ENCODE data around the gene GNG14.
"Not testable (repeated sequence)": the region's sequence is repeated elsewhere in the genome, so short reads cannot be mapped to it uniquely, and the experiment has no call there.

The GNG14 gene

DNA sequence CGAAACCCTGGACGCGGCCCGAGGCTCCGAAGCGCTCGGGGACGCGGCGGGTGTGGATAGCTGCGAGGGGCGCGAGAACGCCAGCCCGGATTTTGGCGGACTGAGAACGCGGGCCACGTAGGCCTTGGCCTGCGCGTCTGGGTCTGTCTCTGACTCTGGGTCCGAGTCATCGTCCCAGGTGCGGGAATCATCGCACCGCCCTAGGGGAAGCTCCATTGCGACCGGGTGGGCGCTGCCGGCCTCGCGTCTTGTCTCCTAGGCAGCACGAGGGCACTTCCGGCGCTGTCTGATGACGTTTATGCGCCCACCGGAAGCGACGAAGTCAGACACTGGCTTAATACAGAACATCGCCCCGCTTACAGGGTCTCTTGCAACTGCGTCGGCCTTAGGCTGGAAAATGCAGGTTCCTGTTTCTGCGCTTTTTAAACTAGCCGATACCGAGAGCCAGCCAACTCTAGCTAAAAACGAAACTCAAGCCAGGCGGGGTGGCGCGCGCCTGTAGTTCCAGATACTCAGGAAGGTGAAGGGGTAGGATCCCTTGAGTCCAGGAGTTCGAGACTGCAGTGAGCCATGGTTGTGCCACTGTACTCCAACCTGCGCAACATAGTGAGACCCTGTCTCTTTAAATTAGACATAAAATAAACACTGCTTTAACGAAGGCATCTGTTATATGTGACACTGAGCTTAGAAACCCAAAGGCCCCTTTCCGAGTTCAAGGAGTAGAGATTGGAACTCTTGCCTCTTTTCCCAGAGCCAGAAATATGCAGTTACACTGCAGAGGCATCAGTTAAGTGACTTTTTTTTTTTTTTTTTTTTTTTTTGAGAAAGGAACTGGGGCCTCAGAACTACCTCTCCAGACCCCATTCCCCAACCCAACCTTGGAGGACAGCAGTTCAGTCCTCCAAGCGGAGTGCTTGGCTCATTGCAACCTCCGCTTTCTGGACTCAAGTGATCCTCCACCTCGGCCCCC is 8.9 kb downstream of the GNG14 start, which contains the start of gene FBXW9:
Gene FBXW9 (minus strand): TSS at position 266 of the 970 bp plus-strand sequence. CDS start 50 bp downstream, at position 216.
- FAIRE-seq: peak; percentile 86

DNA sequence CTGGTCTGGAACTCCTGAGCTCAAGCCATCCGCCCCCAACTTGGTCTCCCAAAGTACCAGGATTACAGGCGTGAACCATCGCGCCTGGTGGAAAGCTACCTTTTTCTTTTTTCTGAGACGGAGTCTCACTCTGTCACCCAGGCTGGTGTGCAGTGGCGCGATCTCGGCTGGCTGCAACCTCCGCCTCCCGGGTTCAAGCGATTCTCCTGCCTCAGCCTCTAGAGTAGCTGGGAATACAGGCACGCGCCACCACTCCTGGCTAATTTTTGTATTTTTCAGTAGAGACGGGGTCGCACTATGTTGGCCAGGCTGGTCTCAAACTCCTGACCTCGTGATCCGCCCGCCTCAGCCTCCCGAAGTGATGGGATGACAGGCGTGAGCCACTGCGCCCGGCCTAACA is 9.6 kb downstream of the GNG14 start:
- FAIRE-seq: not testable (repeated sequence)

DNA sequence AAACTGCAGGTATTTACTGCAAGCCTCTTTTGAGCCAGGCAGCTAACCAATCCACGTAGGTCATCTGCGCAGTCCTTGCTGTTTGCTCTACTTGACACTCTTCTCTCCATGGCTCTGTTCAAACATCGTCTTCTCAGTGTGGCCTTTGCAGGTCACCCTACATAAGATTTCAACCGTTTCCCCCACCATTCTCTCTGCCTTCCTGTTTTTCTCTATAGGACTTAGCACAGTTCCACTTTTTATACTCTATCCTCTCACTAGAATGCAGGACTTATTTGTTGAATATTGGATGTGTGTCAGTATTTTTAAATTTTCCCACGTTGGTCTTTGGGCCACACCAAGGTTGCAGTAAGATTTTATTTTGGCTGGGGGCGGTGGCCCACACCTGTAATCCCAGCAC is 10.3 kb downstream of the GNG14 start:
- FAIRE-seq: no peak

DNA sequence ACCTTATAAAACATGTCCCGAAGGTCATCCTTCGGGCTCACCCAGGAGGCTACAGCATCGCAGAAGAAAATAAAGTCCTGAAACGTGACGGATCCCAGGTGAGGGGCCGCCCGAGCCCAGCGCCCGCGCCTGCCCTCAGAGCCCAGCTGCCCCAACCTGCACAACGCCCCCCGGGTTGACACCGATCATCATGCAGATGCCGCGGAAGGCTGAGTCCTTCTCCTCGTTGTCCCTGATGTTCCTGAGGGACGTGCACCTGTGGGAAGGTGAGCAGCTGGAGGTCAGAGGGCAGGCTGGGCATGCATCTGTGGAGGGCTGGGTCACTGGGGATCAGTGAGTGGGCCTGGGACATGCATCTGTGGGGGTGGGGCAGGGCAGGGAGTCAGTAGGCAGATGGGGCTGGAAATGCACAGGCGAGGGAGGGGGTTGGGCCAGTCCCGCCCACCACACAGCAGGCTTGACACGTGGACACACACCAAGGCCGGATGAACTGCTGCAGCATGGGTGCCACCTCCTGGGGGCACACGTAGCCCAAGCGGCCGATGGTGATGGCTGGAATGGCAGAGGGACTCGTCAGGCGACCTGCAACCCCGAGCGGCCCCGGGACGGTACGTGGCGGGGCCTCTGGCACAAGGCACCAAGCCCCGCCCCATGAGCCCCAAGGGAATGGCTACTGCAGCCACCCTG is 13.9 kb downstream of the GNG14 start:
- FAIRE-seq: no peak

DNA sequence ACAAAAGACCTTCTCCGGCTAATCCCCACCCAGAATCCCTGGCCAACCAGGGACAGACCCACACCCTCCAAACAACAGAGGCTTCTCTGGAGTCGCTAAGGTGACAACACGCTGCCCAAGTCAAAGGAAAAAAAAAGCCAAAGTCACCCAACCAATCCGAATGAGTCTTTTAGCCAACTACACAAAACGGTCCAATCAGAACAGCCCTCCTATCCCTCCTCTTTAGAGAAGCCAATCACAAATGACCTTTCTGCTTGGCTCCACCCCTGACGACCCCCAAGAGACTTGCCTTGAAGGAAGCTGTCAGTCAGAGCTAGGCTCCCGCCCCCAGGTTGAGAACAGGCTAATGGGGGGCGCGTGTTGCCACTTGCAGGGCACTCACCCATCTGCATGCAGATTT is 15.2 kb downstream of the GNG14 start:
- FAIRE-seq: peak; percentile 97

DNA sequence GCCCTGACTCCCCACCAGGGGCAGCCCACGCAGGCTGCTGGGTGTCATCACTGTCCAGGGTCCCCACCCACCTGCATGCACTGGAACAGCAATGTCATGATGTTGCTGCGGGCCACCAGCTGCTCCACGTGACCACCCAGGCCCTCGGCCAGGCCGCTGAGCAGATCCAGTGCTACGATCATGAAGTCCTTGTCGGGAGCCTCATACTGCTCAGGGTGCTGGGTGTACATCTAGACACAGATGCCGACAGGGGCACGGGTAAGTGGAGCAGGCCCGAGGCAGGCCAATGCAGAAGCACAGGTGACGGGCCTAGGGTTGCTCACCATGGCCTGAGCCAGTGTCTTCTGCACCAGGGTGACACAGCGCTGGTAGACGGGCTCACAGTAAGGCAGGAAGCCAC is 17.4 kb downstream of the GNG14 start:
- no peak for FAIRE-seq

DNA sequence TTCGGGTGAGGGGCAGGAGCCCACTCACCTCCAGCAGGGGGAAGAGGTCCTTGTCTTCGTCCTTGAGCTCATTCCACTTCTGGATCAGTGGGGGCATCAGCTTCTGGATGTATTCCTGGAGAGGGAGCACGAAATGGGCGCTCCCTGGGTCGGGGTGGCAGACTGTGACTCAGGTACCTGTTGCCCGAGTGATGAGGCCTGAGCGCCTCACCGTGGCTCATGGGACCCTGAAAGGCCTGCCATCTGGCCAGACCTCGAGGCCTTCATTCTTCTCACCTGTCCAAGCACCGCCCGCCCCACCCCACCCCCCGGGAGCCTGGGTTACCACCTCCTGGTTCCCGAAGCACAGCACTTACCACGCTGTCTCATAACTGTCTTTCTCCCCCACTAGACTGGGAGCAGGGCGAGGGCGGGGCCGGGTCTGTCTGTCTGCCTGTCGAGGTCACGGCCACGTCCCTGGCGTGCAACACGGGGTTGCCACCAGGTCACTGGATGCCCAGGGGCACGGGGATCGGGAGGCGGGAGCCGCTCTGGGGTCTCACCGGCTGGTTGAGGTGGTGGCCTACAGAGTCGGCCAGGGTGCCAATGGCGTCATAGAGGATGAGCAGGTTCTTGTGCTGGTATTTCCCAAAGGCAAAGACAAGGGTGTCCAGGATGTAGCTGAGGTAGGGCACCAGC is 18.0 kb downstream of the GNG14 start:
- FAIRE-seq: no peak

DNA sequence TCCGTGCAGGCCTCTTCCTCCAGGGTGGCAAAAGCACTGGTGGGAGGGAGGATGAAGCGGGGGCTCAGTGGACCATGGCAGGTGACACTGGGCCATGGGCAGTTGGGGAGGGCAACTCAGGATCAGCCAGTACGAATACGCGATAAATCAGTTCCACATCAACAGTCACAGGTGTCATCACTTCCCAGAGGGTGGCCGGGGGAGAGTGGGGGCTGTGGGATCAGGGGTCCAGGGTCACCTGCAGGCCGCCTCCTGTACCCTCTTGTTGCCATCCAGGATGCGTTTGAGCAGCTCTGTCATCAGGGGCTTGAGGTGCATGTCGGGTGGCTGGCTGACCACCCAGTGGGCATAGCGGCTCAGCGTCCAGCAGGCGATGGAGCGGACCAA is 18.5 kb downstream of the GNG14 start:
- no peak for FAIRE-seq

DNA sequence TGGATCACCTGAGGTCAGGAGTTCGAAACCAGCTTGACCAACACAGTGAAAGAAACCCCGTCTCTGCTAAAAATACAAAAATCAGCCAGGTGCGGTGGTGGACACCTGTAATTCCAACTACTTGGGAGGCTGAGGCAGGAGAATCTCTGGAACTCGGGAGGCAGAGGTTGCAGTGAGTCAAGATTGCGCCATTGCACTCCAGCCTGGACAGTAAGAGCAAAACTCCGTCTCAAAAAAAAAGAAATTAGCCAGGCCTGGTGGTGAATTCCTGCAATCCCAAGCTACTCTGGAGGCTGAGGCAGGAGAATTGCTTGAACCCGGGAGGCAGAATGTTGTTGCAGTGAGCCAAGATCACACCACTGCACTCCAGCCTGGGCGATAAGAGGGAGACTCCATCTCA is 20.8 kb downstream of the GNG14 start:
- no peak for FAIRE-seq

DNA sequence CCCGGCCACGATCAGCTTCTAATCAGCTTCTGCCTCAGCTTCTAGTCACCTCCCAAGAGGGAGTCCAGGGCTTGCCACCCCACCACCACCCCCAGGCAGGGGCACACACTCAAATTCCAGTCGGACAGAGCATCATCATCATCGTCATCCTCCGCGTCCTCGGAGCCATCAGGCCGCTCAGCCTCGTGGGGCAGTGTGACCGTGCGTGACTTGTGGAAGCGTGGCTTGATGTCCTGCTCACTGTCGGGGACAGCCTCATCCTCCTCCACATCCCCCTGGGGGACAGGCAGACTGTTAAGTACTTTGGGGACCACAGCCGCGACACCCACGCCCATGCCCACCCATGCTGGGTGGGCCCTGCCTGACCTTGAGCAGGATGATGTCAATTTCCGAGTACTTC is 23.4 kb downstream of the GNG14 start:
- FAIRE-seq: no peak

DNA sequence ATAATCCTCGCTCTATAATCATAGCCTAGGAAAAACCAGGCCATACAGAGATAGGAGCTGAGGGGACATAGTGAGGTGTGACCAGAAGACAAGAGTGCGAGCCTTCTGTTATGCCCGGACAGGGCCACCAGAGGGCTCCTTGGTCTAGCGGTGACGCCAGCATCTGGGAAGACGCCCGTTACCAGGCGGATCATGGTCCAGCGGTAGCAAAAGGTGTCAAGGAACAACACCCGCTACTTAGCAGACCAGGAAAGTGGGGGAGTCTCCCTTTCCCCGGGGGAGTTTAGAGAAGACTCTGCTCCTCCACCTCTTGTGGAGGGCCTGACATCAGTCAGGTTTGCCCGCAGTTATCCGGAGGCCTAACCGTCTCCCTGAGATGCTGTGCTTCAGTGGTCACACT is 24.3 kb downstream of the GNG14 start:
- FAIRE-seq: peak; percentile 25

DNA sequence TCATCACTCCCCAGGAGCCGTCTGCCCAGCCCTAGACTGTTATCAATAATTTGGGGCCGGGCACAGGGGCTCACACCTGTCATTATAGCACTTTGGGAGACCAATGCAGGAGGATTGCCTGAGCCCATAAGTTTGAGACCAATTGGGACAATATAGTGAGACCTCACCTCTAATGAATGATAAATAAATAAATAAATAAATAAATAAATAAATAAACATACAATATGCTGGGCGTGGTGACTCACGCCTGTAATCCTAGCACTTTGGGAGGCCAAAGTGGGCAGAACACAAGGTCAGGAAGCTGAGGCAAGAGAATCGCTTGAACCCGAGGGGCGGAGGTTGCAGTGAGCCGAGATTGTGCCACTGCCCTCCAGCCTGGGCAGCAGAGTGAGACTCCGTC is 25.5 kb downstream of the GNG14 start:
- not testable (repeated sequence) for FAIRE-seq

DNA sequence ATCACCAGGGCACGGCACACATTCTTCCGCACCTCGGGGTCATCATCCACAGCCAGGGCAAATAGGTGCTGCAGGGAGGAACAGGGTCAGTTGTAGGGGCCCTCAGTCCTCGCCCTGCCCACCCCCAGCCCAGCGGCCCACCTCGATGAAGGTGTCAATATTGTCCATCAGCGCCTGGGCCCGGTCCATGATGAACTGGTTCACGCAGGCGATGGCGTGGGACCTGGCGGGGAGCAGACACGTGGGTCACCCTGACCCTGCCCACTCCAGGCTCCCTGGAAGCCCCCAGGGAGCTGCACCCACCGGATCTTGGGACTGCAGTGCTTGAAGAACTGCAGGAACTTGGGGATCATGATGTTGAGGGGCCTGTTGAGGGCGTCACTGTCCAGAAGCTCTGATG is 27.3 kb downstream of the GNG14 start:
- FAIRE-seq: no peak

DNA sequence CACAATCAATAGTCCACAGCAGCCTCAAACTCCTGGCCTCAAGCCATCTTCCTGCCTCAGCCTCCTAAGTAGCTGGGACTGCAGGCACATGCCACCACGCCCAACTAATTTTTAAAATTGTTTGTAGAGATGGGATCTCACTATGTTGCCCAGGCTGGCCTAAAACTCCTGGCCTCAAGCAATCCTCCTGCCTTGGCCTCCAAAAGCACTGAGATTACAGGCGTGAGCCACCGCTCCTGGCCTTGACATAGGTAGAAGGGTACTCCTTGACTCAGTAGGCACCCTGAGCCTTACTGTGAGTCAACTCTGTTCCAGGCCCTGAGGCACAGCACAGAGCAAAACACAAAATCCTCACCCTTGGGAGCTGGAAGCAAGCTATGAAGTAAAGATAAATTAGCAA is 28.1 kb downstream of the GNG14 start:
- FAIRE-seq: no peak

DNA sequence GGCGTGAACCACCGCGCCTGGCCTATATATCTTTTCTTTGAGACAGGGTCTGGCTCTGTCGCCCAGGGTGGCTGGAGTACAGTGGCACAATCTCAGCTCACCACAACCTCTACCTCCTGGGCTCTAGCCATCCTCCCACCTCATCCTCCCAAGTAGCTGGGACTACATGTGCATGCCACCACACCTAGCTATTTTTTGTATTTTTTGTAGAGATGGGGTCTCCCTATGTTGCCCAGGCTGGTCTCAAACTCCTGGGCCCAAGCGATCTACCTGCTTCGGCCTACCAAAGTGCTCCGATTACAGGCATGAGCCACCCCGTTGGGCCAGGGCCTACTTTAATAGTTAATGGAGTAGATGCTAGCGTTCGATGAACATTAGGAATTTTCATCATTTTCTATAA is 32.5 kb downstream of the GNG14 start:
- no peak for FAIRE-seq

DNA sequence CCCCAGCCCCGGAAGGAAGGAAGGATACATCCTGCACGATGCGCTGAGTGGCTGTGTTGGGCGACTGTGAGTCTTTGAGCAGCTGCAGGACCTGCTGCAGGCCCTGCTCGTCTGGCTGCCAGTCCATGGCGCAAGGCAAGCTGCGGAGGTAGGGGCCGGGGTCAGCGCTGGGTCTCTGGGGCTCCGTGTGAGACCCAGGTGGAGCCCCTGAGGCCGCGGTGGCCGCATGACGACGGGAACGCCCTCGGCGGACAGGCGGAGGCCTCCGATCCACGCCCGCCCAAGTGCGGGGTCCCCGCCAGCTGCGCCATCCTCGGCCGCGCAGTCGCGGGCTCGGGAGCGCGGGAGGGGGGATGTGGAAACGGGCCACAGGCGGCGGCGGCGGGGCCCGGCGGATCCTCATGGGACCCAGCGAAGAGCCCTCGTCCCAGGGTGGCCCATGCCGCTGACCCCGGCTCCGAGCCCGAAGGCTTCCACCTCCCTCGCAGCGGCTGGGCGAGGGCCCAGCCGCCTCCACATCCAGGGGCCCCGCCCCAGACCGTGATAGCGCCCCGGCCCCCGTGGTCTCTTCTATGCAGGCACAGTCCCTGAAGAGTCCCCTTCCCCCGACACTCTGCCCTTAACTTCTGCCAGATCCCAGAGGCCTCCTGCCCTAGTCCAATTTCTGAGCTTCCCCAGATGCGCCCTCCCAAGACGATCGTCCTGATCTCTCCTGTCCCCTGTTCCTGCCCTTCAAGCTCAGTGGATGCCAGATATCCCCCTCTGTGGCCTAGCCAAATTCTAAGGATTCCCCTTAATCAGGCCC is 33.3 kb downstream of the GNG14 start:
- FAIRE-seq: no peak

DNA sequence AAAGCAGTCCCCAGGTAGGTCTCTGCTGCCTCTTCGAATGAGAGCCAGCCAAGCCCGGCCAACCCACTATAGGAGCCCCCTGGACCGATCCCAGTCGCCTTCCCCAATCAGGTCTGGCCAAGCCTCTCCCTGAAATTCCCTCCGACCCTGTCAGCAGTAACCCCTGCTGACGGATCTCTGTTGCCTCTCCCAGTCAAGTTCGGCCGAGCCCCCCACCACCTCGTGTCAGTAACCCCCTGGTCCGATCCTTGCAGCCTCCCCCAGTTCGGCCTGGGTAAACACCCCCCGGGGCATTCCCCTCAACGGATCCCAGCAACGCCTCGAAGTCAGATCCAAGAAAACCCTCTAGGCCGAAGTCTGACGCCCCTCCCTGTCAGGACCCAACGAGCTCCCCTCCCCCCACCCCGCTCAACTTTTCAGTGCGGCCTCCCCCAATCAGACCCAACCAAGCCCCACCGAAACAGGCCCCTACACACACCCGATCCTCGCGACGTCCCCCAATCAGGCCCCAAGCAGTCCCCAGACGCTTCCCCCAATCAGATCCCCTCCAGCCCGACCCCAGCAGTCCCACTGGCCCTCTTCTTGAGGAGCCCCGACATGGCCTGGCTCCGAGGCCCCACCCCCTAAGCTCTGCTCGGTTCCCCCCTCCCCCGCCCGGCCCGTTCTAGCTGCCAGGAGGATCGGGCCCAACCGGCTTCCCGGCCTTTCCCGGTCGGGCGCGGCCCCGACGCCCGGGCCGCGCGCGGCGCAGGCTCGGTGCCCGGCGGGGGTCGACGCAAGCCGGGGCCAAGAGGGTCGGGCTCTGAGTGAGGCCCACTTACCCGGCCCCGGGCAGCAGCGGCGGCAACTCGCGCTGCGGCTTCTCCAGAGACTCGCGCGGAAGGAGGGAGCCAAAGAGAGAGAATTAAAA is 34.1 kb downstream of the GNG14 start:
- no peak for FAIRE-seq

DNA sequence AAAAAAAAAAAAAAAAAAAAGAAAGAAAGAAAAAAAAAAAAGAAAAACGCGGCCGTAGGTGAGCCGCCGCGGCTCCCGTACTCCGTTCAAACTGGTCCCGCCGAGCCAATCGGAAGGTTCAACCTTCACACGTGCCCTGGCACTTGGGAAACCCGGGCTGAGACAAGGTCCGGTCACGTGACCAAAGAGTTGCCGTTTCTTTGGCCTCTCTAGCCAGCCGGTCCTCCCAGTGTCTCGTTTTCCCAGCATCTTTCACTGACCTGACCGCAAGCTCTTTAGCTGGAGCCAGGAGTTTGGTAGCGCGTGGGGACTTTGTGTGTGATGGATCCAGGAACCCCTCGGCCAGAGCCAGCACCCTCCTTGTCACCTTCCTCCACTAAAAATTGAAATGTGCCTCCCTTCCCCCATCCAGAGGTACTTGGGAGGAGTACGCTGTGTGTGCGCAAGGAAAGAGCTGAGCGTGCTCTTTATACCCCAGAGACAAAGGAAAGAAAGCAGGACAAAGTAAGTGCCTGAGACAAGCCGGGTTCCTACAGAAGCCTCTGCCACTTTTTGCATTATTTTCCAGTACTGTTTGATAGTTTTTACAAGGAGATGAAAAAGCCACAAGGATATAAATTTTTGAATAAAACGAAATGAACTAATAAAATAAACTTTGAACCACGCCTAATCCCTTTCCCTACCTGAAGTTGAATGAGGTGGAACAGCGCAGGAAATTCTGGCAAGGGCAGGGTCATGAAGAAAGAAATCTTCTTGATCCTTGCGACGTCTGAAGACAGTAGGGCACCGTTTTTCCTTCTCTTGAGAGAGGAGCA is 35.0 kb downstream of the GNG14 start:
- FAIRE-seq: peak; percentile 97

DNA sequence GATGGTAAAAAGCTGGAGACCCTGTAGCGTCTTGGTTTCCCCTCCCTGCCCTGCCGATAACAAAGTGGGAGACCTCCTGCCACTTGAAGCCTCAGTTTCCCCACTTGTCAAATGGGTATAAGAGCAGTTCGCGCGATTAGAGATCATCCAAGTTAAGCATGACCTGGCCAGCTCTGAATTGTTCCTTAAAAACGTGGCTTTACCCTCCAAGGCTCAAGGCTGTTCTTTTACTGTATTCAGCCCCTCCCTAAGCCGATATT is 35.5 kb downstream of the GNG14 start:
- FAIRE-seq: no peak

DNA sequence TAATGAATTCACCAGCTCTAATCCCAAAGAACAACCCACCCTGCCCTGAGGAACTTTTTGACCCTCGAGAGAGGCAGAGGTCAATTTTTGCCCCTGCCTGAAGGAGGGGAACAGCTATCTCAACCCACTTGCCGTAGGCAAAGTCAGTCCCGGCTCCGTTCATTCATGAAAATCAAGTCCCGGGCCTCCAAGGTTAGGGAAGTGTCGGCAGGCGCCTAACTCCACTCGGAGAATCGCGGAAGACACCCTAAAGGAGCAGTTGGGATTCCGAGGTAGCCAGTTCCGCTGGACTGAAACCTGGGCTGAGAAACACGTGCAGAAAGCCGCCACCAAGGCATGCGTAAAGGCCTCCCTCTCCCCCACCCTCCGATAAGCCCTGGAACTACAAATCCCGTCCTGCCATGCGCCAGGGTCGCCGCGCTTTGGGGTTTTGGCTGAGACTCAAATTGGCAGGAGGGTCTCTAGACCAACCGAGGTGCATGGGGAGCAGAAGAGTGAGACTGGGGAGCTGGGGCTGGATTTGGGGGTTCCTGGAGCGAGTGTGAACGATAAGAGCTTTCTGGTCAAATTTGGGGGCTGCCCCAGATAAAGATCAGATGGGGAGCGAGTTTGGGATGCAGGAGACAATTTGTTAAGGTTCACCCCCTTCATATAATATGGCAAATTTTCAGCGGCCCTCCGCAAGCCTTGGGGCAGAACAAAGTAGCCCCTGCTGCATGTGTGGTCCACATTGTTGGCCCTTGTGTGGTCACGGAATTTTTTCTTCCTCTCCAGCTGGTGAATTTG is 36.0 kb downstream of the GNG14 start, which contains the start of gene TNPO2:
Gene TNPO2 (minus strand): TSS at position 292 of the 786 bp plus-strand sequence. CDS start 2,955 bp downstream, outside the sequence.
- peak; percentile 61 for FAIRE-seq
